Activated CD4-positive, alpha-beta T cell treated with anti-CD3 and anti-CD28 coated beads, Interleukin-2, amount 50 U/mL, for 4 hours (primary cell): ENCODE data around the gene CLDN6.

ENCODE experiments used
- DNase-seq, 2 experiments: peaks; one replicate each; pipeline ENCODE4 v3.0.0-alpha.2; 2020

CLDN6 gene

DNA sequence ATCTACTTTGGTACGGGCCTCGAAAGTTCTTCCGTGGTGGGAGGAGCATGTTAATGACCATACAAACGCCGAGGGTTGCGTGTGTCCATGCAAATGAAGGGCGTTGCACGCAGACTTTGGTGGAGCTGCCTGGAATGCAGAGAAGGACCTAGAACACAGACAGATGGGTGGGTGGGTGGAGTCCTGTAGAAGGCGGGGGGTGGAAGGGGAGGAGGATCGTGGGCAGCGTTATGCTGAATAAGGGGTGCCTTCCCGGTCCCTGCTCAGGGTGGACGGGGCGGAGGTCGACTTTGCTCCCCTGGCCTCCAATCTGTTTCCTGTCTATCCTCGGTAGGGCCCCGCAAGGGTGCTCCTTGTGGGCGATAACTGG is 49.6 kb downstream of the CLDN6 start:
- DNase-seq = no peak

- DNase-seq = no peak
These were observed 50.2 kb downstream of the CLDN6 start for GRCh38 chr16:2967721-2968161.

- DNase-seq = no peak
These were observed 50.8 kb downstream of the CLDN6 start for GRCh38 chr16:2967211-2967631.

GRCh38 chr16:2966808-2967191 is 51.2 kb downstream of the CLDN6 start:
- no peak for DNase-seq

GRCh38 chr16:2966043-2966807 is 51.8 kb downstream of the CLDN6 start:
- no peak for DNase-seq
